Sigmoid colon (tissue), 7 donors: Measurements from ENCODE around the gene EEF1A1. TPM values are rescaled to one million over a fixed set of nuclear protein-coding genes. Genes with fewer than 3 reads are reported as not detected.
"Not testable (repeated sequence)": the region's sequence is repeated elsewhere in the genome, so short reads cannot be mapped to it uniquely, and the experiment has no call there.

Experiments used
- DNase-seq: peaks from one replicate; pipeline ENCODE4 v3.0.0-alpha.2; 2019
- H3K27ac ChIP-seq, 4 donors: fragments of 200-600 bp; sonication (generic); one replicate each; pipeline ENCODE4 v1.5.1; 2016 to 2019; ENCODE audit warnings: mild to moderate bottlenecking in 1 of 4
- H3K27me3 ChIP-seq, 3 donors: fragments of 200-600 bp; sonication (generic); one replicate each; pipeline ENCODE4 v1.5.1; 2019; ENCODE audit warnings: mild to moderate bottlenecking in 1 of 3
- H3K36me3 ChIP-seq, 4 donors: fragments of 200-600 bp; sonication (generic); one replicate each; pipeline ENCODE4 v1.5.1; 2016 to 2019
- H3K4me1 ChIP-seq, 4 donors: fragments of 200-600 bp; sonication (generic); one replicate each; pipeline ENCODE4 v1.5.1; 2017 to 2019
- H3K4me3 ChIP-seq, 4 donors: fragments of 200-600 bp; sonication (generic); one replicate each; pipeline ENCODE4 v1.5.1; 2017 to 2019; ENCODE audit warnings: mild to moderate bottlenecking in 2 of 4, moderate library complexity in 1 of 4
- H3K9me3 ChIP-seq, 4 donors: fragments of 200-600 bp in 3 of 4; sonication (generic) in 3 of 4; one replicate each; pipeline versions ENCODE4 v1.5.1 to v1.6.1; 2013 to 2019
- EP300 ChIP-seq, 4 donors: sonication (generic); formaldehyde crosslinking; IDR thresholded peaks; one replicate each; pipeline ENCODE4 v1.6.1; 2017; ENCODE audit warnings: antibody characterized with exemption in 4 of 4
- POLR2A ChIP-seq, 2 donors: fragments of 450-650 bp; IDR thresholded peaks; one replicate each; pipeline ENCODE4 v1.6.1; 2016; ENCODE audit warnings: antibody characterized with exemption in 2 of 2, mild to moderate bottlenecking in 2 of 2, moderate library complexity in 2 of 2
- POLR2AphosphoS5 ChIP-seq, 4 donors: sonication (generic); formaldehyde crosslinking; IDR thresholded peaks; one replicate each; pipeline ENCODE4 v1.6.1; 2017; ENCODE audit warnings: antibody characterized with exemption in 4 of 4
- WGBS, 2 donors: extraction: QIAGEN DNeasy Blood & Tissue Kit; methylation state at CpG; one replicate each; pipeline ENCODE4 v1.1.7; 2013; 5-methylcytosine and 5-hydroxymethylcytosine counted together
- intact Hi-C: fragments of 100-400 bp; cut with DNase I; formaldehyde crosslinking; loops from one replicate; pipeline ENCODE4 v1.15.1; 2023
- polyA plus RNA-seq, 3 donors: library from polyadenylated mRNA; stranded (reverse); fragments of 200-250 nt; gene quantifications; one replicate each; pipeline ENCODE4 v1.2.3, GENCODE V29; 2013
- total RNA-seq, 4 donors: library from RNA; depleted of rRNA; stranded (reverse); fragments of >200 nt; gene quantifications; one replicate each; pipeline ENCODE4 v1.1.0, GENCODE V29; 2016
- TF ChIP-seq, protein P1 (sequence below), 4 experiments: fragments of 450-650 bp in 3 of 4; fragments of 200-600 bp in 1 of 4; IDR thresholded peaks; one replicate each; pipeline ENCODE4 v1.5.1; 2016 to 2019; ENCODE audit warnings: antibody characterized with exemption in 4 of 4, mild to moderate bottlenecking in 3 of 4, moderate library complexity in 2 of 4
- donor health status: healthy with polysubstance abuse.
- donor health status: Bipolar disorder and iron deficiency.
- donor health status: healthy.

The EEF1A1 gene
- total and polyA plus RNA-seq, 7 donors = 8,557 to 15,452 (median 11,827) TPM

- Histone ChIP-seq H3K4me3 (no peak overlapping the region), H3K36me3 (peaks cover 7 to 45% (median 22%) of the 10 kb centered on the region in 4 donors), H3K4me1 (peaks cover 0 to 37% (median 33%) of the 10 kb centered on the region in 4 donors), H3K27ac (peak overlapping the region in 3 of 4 donors; percentile 5 to 54 (median 11)), H3K9me3 (no peaks in the 10 kb centered on the region), H3K27me3 (no peaks in the 10 kb centered on the region)
- 58 to 70% methylated on average over 3 of the region's 3 CpGs for WGBS, 2 donors
- intact Hi-C loops = no loop called here
- TF ChIP-seq POLR2A (IDR thresholded peaks at IDR 0.05) = no peak
- no peak for TF ChIP-seq POLR2AphosphoS5 (IDR thresholded peaks at IDR 0.05)
- TF ChIP-seq, protein P1, sequence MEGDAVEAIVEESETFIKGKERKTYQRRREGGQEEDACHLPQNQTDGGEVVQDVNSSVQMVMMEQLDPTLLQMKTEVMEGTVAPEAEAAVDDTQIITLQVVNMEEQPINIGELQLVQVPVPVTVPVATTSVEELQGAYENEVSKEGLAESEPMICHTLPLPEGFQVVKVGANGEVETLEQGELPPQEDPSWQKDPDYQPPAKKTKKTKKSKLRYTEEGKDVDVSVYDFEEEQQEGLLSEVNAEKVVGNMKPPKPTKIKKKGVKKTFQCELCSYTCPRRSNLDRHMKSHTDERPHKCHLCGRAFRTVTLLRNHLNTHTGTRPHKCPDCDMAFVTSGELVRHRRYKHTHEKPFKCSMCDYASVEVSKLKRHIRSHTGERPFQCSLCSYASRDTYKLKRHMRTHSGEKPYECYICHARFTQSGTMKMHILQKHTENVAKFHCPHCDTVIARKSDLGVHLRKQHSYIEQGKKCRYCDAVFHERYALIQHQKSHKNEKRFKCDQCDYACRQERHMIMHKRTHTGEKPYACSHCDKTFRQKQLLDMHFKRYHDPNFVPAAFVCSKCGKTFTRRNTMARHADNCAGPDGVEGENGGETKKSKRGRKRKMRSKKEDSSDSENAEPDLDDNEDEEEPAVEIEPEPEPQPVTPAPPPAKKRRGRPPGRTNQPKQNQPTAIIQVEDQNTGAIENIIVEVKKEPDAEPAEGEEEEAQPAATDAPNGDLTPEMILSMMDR (IDR thresholded peaks at IDR 0.05) = no peak
- no peak for TF ChIP-seq EP300 (IDR thresholded peaks at IDR 0.05)
- no peak for DNase-seq
Measured at GRCh38 chr6:73513496-73513854, 7.4 kb downstream of the EEF1A1 start.

GRCh38 chr6:73511796-73512195 lies 9.0 kb downstream of the EEF1A1 start:
- TF ChIP-seq POLR2AphosphoS5 (IDR thresholded peaks at IDR 0.05) = no peak
- no peak for TF ChIP-seq POLR2A (IDR thresholded peaks at IDR 0.05)
- TF ChIP-seq EP300 (IDR thresholded peaks at IDR 0.05) = no peak
- TF ChIP-seq, protein P1 (IDR thresholded peaks at IDR 0.05) = no peak
- Histone ChIP-seq H3K27me3 (no peaks in the 10 kb centered on the region), H3K27ac (no peak overlapping the region), H3K4me1 (peaks cover 0 to 23% (median 19%) of the 10 kb centered on the region in 4 donors), H3K36me3 (peaks cover 1 to 30% (median 10%) of the 10 kb centered on the region in 4 donors), H3K4me3 (no peak overlapping the region), H3K9me3 (no peaks in the 10 kb centered on the region)
- intact Hi-C loops = no loop called here
- WGBS, 2 donors = 86 to 94% methylated on average over 7 of the region's 7 CpGs
- DNase-seq = no peak

DNA sequence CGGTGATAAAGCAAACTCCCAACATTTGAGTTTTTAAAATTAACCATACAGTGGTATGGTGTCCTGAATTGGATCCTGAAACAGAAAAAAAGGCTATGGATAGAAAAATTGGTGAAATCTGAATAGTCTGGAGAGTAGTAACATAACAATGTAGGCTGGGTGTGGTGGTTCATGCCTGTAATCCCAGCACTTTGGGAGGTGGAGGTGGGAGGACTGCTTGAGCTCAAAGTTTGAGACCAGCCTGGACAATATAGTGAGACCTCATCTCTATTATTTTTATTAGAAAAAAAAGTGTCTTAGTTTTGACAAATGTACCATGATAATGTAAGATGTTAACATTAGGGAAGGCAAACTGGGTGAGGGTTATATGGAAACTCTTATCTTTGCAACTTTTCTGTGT lies 11.0 kb downstream of the EEF1A1 start:
- DNase-seq = no peak
- WGBS, 2 donors = 91 to 97% methylated on average over 1 of the region's 1 CpG
- Histone ChIP-seq H3K4me1 (peaks cover 0 to 6% (median 1%) of the 10 kb centered on the region in 4 donors), H3K9me3 (peaks cover 0 to 2% (median 0%) of the 10 kb centered on the region in 4 donors), H3K36me3 (peaks cover 0 to 11% (median 1%) of the 10 kb centered on the region in 4 donors), H3K27ac (no peak overlapping the region), H3K4me3 (no peak overlapping the region), H3K27me3 (no peaks in the 10 kb centered on the region)
- intact Hi-C loops = no loop called here
- TF ChIP-seq POLR2A (IDR thresholded peaks at IDR 0.05) = no peak
- TF ChIP-seq EP300 (IDR thresholded peaks at IDR 0.05) = no peak
- TF ChIP-seq, protein P1 (IDR thresholded peaks at IDR 0.05) = no peak
- no peak for TF ChIP-seq POLR2AphosphoS5 (IDR thresholded peaks at IDR 0.05)

DNA sequence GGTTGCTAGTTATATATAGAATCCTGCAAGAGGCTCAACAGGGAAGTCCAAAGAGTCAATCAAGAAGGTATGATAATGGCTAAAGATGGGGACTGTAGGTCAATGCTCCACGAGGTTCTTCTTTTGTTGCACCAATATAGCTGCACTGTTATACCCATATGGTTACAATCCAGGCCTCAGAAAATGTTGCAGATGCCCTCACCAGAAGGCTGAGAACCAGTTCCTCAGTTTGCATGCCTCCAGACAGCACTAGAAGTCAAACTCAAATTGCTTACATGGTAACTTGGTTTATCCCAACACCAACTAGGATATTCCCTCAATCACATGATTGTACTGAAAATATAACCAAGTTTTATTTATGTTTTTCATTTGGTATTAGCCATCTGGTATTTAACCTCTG lies 12.1 kb downstream of the EEF1A1 start:
- no peak for TF ChIP-seq POLR2AphosphoS5 (IDR thresholded peaks at IDR 0.05)
- no peak for TF ChIP-seq POLR2A (IDR thresholded peaks at IDR 0.05)
- TF ChIP-seq, protein P1 (IDR thresholded peaks at IDR 0.05) = no peak
- no peak for TF ChIP-seq EP300 (IDR thresholded peaks at IDR 0.05)
- Histone ChIP-seq H3K27me3 (no peaks in the 10 kb centered on the region), H3K36me3 (peaks cover 0 to 11% (median 2%) of the 10 kb centered on the region in 4 donors), H3K4me3 (no peak overlapping the region), H3K9me3 (peaks cover 0 to 2% (median 0%) of the 10 kb centered on the region in 4 donors), H3K27ac (no peak overlapping the region), H3K4me1 (no peaks in the 10 kb centered on the region)
- 37 to 59% methylated on average over 1 of the region's 1 CpG for WGBS, 2 donors
- intact Hi-C loops = no loop called here
- DNase-seq = no peak

DNA sequence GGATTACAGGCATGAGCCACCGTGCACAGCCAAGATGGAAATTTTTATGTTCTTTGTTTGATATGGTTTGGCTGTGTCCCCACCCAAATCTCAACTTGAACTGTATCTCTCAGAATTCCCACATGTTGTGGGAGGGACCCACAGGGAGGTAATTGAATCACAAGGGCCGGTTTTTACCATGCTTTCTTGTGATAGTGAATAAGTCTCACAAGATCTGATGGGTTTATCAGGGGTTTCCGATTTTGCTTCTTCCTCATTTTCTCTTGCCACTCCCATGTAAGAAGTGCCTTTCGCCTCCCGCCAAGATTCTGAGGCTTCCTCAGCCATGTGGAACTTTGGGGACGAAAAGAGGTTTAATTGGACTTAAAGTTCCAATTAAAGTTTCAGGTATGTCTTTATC lies 14.6 kb downstream of the EEF1A1 start:
- Histone ChIP-seq H3K36me3 (peaks cover 0 to 36% (median 9%) of the 10 kb centered on the region in 4 donors), H3K4me1 (no peaks in the 10 kb centered on the region), H3K4me3 (no peak overlapping the region), H3K27ac (no peak overlapping the region), H3K27me3 (no peaks in the 10 kb centered on the region), H3K9me3 (peaks cover 0 to 2% (median 0%) of the 10 kb centered on the region in 4 donors)
- TF ChIP-seq EP300 (IDR thresholded peaks at IDR 0.05) (no peak), POLR2AphosphoS5 (IDR thresholded peaks at IDR 0.05) (no peak), POLR2A (IDR thresholded peaks at IDR 0.05) (no peak)
- TF ChIP-seq, protein P1 (IDR thresholded peaks at IDR 0.05) = no peak
- DNase-seq = no peak
- intact Hi-C loops = no loop called here
- 87 to 91% methylated on average over 6 of the region's 6 CpGs for WGBS, 2 donors

DNA sequence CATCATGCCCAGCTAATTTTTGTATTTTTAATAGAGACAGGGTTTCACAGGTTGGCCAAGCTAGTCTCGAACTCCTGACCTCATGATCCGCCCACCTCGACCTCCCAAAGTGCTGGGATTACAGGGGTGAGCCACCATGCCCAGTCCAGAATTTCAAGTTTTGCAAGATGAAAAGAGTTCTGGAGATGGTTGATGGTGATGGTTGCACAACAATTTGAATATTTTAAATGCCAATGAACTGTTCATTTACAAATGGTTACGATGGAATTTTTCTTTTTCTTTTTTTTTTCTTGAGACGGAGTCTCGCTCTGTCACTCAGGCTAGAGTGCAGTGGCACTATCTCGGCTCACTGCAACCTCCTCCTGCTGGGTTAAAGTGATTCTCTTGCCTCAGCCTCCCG lies 15.1 kb downstream of the EEF1A1 start:
- H3K27me3 ChIP-seq, H3K9me3 ChIP-seq, DNase-seq, H3K4me3 ChIP-seq, H3K4me1 ChIP-seq, H3K27ac ChIP-seq, intact Hi-C loops: not testable (repeated sequence)
- H3K36me3 ChIP-seq = peaks cover 0 to 41% (median 14%) of the 10 kb centered on the region in 4 donors
- WGBS, 2 donors = 95 to 96% methylated on average over 8 of the region's 8 CpGs
